HL-60 (cell line): ENCODE results near the gene IGF1.

Experiments
- CTCF ChIP-seq: IDR thresholded peaks from one replicate; pipeline ENCODE4 v1.5.1; 2011; ENCODE audit warnings: low read length, control low read depth, inconsistent platforms; ENCODE audit not compliant: insufficient read depth
- TF ChIP-seq, protein P1 (sequence below): IDR thresholded peaks from 2 replicates; pipeline ENCODE4 v1.6.1; 2012; ENCODE audit warnings: low read depth; ENCODE audit not compliant: insufficient replicate concordance

DNA sequence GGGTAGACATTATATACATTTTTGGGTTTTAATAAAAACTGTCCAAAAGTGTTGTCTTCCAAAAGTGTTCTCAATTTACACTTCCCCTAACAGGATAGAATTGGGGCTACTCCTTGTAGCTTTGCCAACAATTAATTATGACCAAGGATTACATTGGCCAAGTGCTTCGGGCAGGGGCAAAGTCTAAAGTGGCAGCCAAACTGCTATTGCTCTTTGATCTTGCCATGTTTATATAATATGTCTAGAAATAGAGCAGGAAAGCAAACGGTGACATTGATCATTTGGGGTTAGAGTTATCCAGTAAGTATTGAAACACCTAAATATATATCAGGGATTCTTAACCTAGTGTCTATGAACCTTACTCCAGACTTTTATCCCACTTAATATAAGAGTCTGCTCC is 31.2 kb upstream of the IGF1 start:
- TF ChIP-seq CTCF: no peak
- TF ChIP-seq, protein P1, sequence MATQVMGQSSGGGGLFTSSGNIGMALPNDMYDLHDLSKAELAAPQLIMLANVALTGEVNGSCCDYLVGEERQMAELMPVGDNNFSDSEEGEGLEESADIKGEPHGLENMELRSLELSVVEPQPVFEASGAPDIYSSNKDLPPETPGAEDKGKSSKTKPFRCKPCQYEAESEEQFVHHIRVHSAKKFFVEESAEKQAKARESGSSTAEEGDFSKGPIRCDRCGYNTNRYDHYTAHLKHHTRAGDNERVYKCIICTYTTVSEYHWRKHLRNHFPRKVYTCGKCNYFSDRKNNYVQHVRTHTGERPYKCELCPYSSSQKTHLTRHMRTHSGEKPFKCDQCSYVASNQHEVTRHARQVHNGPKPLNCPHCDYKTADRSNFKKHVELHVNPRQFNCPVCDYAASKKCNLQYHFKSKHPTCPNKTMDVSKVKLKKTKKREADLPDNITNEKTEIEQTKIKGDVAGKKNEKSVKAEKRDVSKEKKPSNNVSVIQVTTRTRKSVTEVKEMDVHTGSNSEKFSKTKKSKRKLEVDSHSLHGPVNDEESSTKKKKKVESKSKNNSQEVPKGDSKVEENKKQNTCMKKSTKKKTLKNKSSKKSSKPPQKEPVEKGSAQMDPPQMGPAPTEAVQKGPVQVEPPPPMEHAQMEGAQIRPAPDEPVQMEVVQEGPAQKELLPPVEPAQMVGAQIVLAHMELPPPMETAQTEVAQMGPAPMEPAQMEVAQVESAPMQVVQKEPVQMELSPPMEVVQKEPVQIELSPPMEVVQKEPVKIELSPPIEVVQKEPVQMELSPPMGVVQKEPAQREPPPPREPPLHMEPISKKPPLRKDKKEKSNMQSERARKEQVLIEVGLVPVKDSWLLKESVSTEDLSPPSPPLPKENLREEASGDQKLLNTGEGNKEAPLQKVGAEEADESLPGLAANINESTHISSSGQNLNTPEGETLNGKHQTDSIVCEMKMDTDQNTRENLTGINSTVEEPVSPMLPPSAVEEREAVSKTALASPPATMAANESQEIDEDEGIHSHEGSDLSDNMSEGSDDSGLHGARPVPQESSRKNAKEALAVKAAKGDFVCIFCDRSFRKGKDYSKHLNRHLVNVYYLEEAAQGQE: no peak
